ENCODE results near the gene ADIG. TPM values are rescaled to one million over a fixed set of nuclear protein-coding genes. Genes with fewer than 3 reads are reported as not detected.

ADIG gene
- total and polyA plus RNA-seq, 2 of the 13 experiments (the other 11 are each of a cell fraction or from before 2014, with no cell fraction given), result 0.15 TPM; not detected in 1

GRCh38 chr20:38604873-38605303 lies 23.9 kb downstream of the ADIG start (continued):
- TF ChIP-seq ZNF142 (CRISPR knock-in tag; IDR thresholded peaks at IDR 0.05) (peak; percentile 64; the same call in 1 of the 2 replicates), E2F5 (CRISPR knock-in tag; conservative IDR thresholded peaks at IDR 0.05) (no peak), ADNP (CRISPR knock-in tag; IDR thresholded peaks at IDR 0.05) (0 out of 2 replicates have a peak, but pooled peaks have one; percentile 23), SNRNP70 (IDR thresholded peaks at IDR 0.05; ENCODE audit: low read depth, low read length) (no peak), RARA (CRISPR knock-in tag; IDR thresholded peaks at IDR 0.05) (peak; percentile 97), ZNF33B (CRISPR knock-in tag; IDR thresholded peaks at IDR 0.05) (no peak), SIX4 (CRISPR knock-in tag; IDR thresholded peaks at IDR 0.05) (peak; percentile 85), SPEN (CRISPR knock-in tag; IDR thresholded peaks at IDR 0.05; ENCODE audit: low read depth) (no peak), SOX5 (CRISPR knock-in tag; IDR thresholded peaks at IDR 0.05; ENCODE audit: borderline replicate concordance) (peak; percentile 94), SMARCE1 (IDR thresholded peaks at IDR 0.05; ENCODE audit: borderline replicate concordance) (no peak), ARID3A (IDR thresholded peaks at IDR 0.05; ENCODE audit: low read depth, low read length) (peak; percentile 84), ATM (IDR thresholded peaks at IDR 0.05; ENCODE audit: borderline replicate concordance) (peak; percentile 96; the same call in 1 of the 2 replicates), ZNF556 (CRISPR knock-in tag; IDR thresholded peaks at IDR 0.05; ENCODE audit: borderline replicate concordance) (peak; percentile 88; the same call in 1 of the 2 replicates), CREM (IDR thresholded peaks at IDR 0.05) (peak; percentile 87), CREM (CRISPR knock-in tag; IDR thresholded peaks at IDR 0.05) (no peak), ZMAT5 (CRISPR knock-in tag; IDR thresholded peaks at IDR 0.05; ENCODE audit: borderline replicate concordance, low read depth) (no peak), ZFYVE20 (CRISPR knock-in tag; IDR thresholded peaks at IDR 0.05; ENCODE audit: borderline replicate concordance, low read depth) (no peak), ZNF432 (CRISPR knock-in tag; IDR thresholded peaks at IDR 0.05; ENCODE audit: borderline replicate concordance) (no peak), REL (CRISPR knock-in tag; conservative IDR thresholded peaks at IDR 0.05) (no peak), SKIL (CRISPR knock-in tag; IDR thresholded peaks at IDR 0.05; ENCODE audit: borderline replicate concordance) (peak; percentile 87)

Data from HepG2 (cell line).